H54 (cell line): ENCODE measurements around the gene GPX4.

ENCODE experiments used
- DNase-seq: peaks from one replicate; pipeline ENCODE4 v3.0.0; 2011; ENCODE audit warnings: low spot score, mixed read lengths; ENCODE audit not compliant: insufficient read length
- FAIRE-seq: peaks from 3 replicates; lab custom pipeline; 2011; peaks lifted over from hg19 to GRCh38; lab: Jason Lieb, UNC
- POLR2A ChIP-seq: IDR thresholded peaks from 2 replicates; pipeline ENCODE4 v1.6.1; 2011; ENCODE audit warnings: low read depth, mild to moderate bottlenecking, low read length

The GPX4 gene

DNA sequence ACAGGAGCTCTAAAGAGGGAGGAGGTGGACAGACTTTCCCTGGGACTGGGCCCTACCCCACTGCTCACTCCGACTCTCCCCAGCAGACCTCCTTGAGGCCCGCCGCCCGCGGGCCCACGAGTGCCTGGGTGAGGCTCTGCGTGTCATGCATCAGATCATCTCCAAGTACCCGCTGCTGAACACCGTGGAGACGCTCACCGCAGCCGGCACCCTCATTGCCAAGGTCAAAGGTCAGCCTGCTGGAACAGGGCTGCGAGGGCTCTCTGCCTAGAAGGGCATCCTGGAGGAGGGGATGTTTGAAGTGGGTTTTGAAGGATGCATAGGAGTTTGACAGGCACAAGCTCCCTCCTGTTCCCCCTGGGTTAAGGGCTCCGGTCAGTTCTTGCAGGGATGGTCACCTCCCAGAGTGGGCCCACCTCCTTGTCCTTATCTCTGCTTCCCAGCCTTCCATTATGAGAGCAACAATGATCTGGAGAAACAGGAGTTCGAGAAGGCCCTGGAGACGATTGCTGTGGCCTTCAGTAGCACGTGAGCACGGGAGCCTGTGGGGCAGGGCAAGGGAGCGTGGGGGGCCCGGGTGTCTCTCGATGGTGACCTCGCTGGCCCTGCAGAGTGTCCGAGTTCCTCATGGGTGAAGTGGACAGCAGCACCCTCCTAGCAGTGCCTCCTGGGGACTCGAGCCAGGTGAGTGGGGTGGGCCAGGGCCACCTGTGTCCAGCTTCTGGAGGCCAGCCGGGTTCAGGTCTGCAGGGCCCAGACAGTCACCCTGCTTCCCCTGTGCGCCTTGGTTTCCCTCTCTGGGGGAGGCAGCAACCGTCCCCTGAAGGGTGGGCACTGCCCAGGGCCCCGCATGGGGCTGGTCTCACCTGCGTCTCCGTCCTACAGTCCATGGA is 30.5 kb upstream of the GPX4 start:
- FAIRE-seq (no peak), DNase-seq (no peak)
- no peak for TF ChIP-seq POLR2A

DNA sequence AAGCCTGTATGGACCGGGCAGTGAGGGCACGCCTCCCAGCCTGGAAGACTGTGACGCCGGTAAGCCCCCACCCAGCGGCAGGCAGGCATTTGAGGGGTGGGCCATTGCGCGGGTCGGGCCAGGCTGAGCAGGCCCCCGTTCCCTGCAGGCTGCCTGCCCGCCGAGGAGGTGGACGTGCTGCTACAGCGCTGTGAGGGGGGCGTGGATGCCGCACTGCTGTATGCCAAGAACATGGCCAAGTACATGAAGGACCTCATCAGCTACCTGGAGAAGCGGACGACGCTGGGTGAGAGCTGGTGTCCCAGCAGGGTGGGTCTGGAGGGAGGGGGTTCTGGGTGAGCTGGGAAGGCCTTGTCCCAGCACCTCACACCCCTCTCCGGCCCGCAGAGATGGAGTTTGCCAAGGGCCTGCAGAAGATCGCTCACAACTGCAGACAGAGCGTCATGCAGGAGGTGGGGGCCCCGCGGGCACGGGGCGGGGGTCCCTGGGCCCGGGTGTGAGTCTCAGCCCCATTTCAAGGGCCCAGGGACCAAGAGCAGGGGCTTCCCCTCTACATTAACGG is 29.8 kb upstream of the GPX4 start:
- DNase-seq (no peak), FAIRE-seq (no peak)
- no peak for TF ChIP-seq POLR2A

DNA sequence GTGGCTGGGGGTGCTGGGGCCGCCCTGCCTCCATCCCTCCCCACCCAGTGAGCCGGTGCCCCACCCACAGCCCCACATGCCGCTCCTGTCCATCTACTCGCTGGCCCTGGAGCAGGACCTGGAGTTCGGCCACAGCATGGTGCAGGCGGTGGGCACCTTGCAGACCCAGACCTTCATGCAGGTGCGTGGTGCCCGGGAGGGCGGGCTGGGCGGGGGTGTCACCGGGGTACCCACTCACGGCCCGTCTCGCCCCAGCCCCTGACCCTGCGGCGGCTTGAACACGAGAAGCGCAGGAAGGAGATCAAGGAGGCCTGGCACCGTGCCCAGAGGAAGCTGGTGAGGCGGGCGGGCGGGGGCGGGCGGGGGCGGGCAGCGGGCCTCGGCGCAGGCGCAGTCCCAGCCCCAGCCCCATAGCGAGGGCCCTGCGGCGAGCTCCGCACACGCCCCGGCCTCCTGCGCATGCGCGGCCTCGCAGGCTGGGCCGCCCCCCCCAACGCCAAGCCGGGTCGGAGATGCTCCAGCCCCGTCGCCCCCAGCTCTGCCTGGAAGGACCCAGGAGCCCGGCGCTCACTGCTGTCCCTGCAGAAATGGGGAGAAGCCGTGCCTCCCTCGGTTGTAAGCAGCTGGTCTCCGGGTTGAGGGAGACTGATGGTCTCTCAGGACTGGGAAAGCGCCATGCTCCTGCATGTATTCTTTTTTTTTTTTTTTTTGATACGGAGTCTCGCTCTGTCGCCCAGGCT is 29.1 kb upstream of the GPX4 start:
- FAIRE-seq (no peak), DNase-seq (peak; percentile 98)
- TF ChIP-seq POLR2A = peak; percentile 73

DNA sequence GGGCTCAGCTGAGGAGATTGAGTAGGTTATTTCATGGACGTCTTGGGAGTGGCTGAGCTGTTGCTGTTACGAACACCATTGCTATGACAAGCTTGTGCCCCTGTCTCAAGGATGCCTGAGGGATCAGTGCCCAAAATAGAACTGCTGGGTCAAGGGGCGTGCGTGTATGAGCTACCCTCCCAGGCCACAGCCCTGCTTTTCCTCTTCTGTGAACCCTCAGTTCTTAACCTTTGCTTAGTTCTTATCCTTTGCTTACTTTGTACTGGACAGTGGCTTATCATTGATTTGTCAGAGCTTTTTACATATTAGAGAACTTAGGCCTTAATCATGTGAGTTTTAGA is 27.8 kb upstream of the GPX4 start:
- DNase-seq (no peak), FAIRE-seq (no peak)
- no peak for TF ChIP-seq POLR2A

DNA sequence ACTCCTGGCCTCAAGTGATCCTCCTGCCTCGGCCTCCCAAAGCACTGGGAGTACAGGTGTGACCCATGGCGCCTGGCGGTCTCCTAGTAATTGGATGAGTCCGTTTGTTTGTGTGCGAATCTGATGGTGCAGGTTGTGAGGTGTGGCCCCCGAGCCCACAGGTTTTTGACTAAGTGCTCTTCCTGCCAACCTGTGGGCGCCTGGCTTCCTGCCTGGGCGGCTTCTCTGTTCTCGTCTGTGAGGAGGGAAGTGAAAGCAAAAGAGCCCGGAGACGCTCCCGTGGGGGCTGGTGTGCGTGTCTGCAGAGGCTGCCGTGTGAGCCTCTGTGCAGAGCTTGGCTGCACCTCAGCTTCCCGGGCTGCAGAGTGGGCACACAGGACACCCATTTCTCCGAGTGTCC is 26.8 kb upstream of the GPX4 start:
- DNase-seq = no peak
- no peak for FAIRE-seq
- TF ChIP-seq POLR2A = no peak

DNA sequence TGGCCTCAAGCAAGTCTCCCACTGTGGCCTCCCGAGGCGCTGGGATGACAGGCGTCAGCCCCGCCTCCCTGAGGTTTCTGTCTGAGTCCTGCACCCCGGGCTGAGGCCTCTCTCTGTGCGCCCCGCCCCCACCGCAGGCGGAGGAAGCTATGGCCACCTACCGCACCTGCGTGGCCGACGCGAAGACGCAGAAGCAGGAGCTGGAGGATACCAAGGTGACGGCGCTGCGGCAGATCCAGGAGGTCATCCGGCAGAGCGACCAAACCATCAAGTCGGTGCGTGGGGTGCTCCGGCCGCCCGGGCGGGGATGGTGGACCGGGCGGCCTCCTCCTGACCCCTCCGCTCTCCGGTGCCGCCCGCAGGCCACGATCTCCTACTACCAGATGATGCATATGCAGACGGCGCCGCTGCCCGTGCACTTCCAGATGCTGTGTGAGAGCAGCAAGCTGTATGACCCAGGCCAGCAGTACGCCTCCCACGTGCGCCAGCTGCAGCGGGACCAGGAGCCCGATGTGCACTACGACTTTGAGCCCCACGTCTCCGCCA is 24.2 kb upstream of the GPX4 start:
- TF ChIP-seq POLR2A = no peak
- DNase-seq = no peak
- FAIRE-seq = no peak

DNA sequence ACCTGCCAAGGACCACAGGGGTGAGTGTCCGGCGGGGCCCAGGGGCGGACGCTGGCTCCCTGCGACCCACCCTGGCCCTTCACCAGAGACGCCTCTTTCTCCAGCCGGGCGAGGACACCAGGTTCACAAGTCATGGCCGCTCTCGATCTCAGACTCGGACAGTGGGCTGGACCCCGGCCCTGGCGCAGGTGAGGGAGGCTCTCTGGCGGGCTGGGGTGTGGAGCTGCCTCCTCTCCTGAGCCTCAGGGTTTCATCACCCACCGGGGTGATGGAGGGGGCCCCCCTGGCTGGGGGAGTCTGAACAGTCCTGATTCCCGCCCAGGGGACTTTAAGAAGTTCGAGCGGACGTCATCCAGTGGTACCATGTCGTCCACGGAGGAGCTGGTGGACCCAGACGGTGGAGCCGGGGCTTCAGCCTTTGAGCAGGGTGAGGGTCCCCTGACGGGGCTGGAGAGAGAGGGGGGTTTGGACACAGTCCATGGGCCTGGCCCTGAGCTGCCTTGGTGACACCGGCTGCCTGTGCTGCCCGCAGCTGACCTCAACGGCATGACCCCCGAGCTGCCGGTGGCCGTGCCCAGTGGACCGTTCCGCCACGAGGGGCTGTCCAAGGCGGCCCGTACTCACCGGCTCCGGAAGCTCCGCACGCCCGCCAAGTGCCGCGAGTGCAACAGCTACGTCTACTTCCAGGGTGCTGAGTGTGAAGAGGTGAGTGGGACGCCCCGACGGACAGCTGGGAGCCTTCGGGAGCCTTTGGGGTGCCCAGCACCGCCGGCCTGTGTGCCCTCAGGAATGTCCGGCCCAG is 23.2 kb upstream of the GPX4 start:
- no peak for TF ChIP-seq POLR2A
- DNase-seq (no peak), FAIRE-seq (no peak)

DNA sequence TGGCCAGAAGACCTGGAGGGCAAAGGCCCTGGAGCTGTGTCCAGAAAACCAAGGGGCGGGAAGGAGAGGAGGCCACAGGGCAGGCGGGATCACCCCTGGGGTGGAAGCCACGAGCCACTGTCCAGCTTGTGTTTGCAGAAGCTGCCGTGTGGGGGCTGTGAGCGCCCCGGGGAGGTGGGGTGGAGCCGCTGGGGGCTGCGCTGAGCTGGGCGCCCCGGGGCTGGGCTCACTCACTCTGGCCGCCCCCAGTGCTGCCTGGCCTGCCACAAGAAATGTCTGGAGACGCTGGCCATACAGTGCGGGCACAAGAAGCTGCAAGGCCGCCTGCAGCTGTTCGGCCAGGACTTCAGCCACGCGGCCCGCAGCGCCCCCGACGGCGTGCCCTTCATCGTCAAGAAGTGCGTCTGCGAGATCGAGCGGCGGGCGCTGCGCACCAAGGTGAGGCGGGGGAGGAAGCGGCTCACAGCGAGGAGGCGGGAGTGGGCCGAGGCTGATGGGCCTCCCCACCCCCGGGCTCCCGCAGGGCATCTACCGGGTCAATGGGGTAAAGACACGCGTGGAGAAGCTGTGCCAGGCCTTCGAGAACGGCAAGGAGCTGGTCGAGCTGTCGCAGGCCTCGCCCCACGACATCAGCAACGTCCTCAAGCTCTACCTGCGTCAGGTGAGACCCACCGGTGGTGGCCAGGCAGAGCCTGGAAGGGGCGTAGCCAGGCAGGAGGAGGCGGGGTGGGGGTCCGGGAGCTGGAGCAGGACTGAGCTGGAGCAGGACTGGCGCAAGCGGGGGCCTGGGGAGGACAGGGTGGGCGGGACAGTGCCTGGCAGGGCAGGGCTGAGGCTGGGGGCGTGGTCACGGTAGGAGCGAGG is 22.3 kb upstream of the GPX4 start:
- FAIRE-seq (no peak), DNase-seq (no peak)
- TF ChIP-seq POLR2A = no peak

DNA sequence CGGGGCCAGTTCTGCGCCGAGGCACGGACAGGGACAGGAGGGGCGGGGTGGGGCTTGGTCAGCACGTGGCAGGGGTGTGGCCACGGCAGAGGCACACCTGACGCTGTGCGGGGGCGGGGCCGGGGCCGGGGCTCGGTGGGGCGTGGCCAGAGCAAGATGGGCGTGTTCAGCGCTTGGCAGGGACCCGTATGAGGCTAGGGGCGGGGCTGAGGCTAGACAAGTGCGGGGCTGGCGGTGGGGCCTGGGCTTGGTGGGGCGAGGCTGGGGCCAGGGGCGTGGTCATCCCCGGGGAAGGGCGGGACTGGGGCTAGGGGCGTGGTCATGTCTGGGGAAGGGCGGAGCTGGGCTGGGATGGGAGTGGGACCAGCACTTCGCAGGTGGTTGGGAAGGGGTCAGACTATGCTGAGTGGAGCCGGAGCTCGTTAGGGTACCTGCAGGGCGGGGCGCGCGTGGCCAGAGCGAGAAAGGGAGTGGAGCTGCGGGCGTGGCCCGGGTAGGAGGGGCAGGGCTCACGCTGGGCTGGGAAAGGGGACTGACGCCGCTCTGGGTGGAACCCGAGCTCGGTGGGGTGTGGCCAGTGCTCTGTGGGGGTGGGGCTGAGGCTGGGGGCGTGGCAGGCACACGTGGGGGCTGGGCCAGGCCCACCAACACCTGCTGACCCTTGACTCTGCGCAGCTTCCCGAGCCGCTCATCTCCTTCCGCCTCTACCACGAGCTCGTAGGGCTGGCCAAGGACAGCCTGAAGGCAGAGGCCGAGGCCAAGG is 21.4 kb upstream of the GPX4 start:
- DNase-seq (no peak), FAIRE-seq (no peak)
- no peak for TF ChIP-seq POLR2A

DNA sequence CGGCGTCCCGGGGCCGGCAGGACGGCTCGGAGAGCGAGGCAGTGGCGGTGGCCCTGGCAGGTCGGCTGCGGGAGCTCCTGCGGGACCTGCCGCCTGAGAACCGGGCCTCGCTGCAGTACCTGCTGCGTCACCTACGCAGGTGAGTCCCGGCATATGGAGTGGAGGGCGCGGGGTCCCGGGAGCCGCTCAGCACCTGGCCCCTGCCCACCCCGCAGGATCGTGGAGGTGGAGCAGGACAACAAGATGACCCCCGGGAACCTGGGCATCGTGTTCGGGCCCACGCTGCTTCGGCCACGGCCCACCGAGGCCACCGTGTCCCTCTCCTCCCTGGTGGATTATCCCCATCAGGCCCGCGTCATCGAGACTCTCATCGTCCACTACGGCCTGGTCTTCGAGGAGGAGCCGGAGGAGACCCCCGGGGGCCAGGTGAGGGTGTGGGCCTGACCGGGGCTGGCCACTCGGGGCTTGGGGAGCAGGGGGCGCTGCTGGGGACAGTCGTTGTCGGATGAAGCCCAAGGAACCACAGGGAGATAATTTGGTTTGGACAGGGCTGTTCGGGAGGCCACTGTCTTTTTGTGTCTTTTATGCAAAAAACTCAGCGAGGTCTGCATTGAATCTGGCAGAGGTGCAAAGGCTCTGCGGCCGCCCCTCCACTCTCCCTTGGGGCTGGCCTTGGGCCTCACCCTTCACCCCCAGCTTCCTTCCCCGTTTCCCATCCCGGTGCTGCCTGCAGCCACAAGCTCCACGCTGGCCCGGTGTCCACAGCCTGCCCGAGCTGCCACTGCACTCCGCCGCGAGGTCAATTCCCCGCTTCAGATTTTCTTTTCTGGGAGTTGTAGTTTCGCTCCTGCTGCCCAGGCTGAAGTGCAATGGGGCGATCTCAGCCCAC is 20.6 kb upstream of the GPX4 start:
- no peak for FAIRE-seq
- DNase-seq = no peak
- TF ChIP-seq POLR2A = no peak

DNA sequence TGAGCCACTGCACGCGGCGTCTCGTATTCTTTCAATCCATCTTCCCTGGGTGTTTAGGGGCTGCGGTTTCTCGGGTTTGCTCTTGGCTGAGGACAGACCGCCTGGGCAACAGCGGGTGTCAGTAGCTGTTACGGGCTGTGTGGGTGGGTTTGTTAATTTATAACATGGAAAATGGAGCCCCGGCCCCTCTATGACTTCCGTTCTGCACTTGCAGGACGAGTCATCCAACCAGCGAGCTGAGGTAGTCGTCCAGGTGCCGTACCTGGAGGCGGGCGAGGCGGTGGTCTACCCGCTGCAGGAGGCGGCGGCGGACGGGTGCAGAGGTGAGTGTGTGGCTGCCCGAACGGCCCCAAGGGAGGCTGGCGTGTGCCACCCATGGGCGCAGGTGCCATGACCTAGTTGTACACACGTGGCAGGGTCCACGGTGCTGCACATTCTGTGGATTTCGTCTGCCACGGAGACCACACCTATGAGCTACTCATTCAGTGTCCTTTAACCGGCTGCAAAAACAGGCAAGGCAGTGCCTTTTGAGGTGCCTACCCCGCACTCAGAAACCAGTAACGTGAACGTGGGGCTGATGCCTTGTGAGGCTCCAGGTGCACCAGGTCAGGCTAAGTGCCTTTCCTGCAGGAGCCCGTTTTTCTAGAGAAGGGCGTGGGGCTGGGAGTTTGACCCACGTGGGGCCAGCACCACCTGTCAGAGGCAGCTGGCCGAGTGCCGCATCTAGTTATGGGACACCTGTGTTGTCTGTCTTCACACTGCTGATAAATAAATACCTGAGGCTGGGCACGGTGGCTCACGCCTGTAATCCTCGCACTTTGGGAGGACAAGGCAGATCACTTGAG is 19.5 kb upstream of the GPX4 start:
- FAIRE-seq (no peak), DNase-seq (no peak)

More for the DNA sequence above, 19.5 kb upstream of the GPX4 start:
- TF ChIP-seq POLR2A = no peak
